Measurements from ENCODE around the gene YWHAH.

YWHAH gene

GRCh38 chr22:31987218-31987617, 42.9 kb downstream of the YWHAH start:
- Histone ChIP-seq H3K4me1 (ENCODE audit: control insufficient read depth, insufficient read depth, low read length) (no peaks in the 10 kb centered on the region), H3K9me3 (ENCODE audit: control insufficient read depth, insufficient read depth, low read length) (no peaks in the 10 kb centered on the region), H3K27me3 (ENCODE audit: control insufficient read depth, insufficient read depth, low read length) (no peaks in the 10 kb centered on the region), H3K9ac (ENCODE audit: low read depth, low read length) (no peak overlapping the region), H3K27ac (ENCODE audit: low read depth, low read length) (no peak overlapping the region), H3K36me3 (ENCODE audit: control insufficient read depth, insufficient read depth, low read length) (no peaks in the 10 kb centered on the region), H3K4me3 (ENCODE audit: low read depth, low read length) (no peak overlapping the region)

- Histone ChIP-seq H3K9me3 (ENCODE audit: control insufficient read depth, insufficient read depth, low read length) (no peaks in the 10 kb centered on the region), H3K27me3 (ENCODE audit: control insufficient read depth, insufficient read depth, low read length) (no peaks in the 10 kb centered on the region), H3K9ac (ENCODE audit: low read depth, low read length) (no peak overlapping the region), H3K4me1 (ENCODE audit: control insufficient read depth, insufficient read depth, low read length) (no peaks in the 10 kb centered on the region), H3K4me3 (ENCODE audit: low read depth, low read length) (no peak overlapping the region), H3K27ac (ENCODE audit: low read depth, low read length) (no peak overlapping the region), H3K36me3 (ENCODE audit: control insufficient read depth, insufficient read depth, low read length) (no peaks in the 10 kb centered on the region)
These were observed 46.9 kb downstream of the YWHAH start for GRCh38 chr22:31991102-31991839.

GRCh38 chr22:31995046-31995445, 50.7 kb downstream of the YWHAH start:
- H3K4me1 ChIP-seq (ENCODE audit: control insufficient read depth, insufficient read depth, low read length), result no peaks in the 10 kb centered on the region
- no peak overlapping the region for H3K27ac ChIP-seq (ENCODE audit: low read depth, low read length)
- H3K4me3 ChIP-seq (ENCODE audit: low read depth, low read length), result no peak overlapping the region
- no peak overlapping the region for H3K9ac ChIP-seq (ENCODE audit: low read depth, low read length)
- no peaks in the 10 kb centered on the region for H3K9me3 ChIP-seq (ENCODE audit: control insufficient read depth, insufficient read depth, low read length)
- H3K36me3 ChIP-seq (ENCODE audit: control insufficient read depth, insufficient read depth, low read length), result no peaks in the 10 kb centered on the region
- no peaks in the 10 kb centered on the region for H3K27me3 ChIP-seq (ENCODE audit: control insufficient read depth, insufficient read depth, low read length)

- Histone ChIP-seq H3K9ac (ENCODE audit: low read depth, low read length) (no peak overlapping the region), H3K27ac (ENCODE audit: low read depth, low read length) (no peak overlapping the region), H3K36me3 (ENCODE audit: control insufficient read depth, insufficient read depth, low read length) (no peaks in the 10 kb centered on the region), H3K4me1 (ENCODE audit: control insufficient read depth, insufficient read depth, low read length) (no peaks in the 10 kb centered on the region), H3K9me3 (ENCODE audit: control insufficient read depth, insufficient read depth, low read length) (no peaks in the 10 kb centered on the region), H3K4me3 (ENCODE audit: low read depth, low read length) (no peak overlapping the region), H3K27me3 (ENCODE audit: control insufficient read depth, insufficient read depth, low read length) (no peaks in the 10 kb centered on the region)
These were observed 51.5 kb downstream of the YWHAH start for GRCh38 chr22:31995807-31996206.

- Histone ChIP-seq H3K9ac (ENCODE audit: low read depth, low read length) (no peak overlapping the region), H3K4me3 (ENCODE audit: low read depth, low read length) (no peak overlapping the region), H3K4me1 (ENCODE audit: control insufficient read depth, insufficient read depth, low read length) (no peaks in the 10 kb centered on the region), H3K27ac (ENCODE audit: low read depth, low read length) (no peak overlapping the region), H3K36me3 (ENCODE audit: control insufficient read depth, insufficient read depth, low read length) (no peaks in the 10 kb centered on the region), H3K9me3 (ENCODE audit: control insufficient read depth, insufficient read depth, low read length) (no peaks in the 10 kb centered on the region), H3K27me3 (ENCODE audit: control insufficient read depth, insufficient read depth, low read length) (no peaks in the 10 kb centered on the region)
These were observed 54.5 kb downstream of the YWHAH start for GRCh38 chr22:31998784-31999385.

GRCh38 chr22:32000181-32000580, 55.8 kb downstream of the YWHAH start:
- no peak overlapping the region for H3K9ac ChIP-seq (ENCODE audit: low read depth, low read length)
- no peaks in the 10 kb centered on the region for H3K9me3 ChIP-seq (ENCODE audit: control insufficient read depth, insufficient read depth, low read length)
- no peak overlapping the region for H3K4me3 ChIP-seq (ENCODE audit: low read depth, low read length)
- no peaks in the 10 kb centered on the region for H3K36me3 ChIP-seq (ENCODE audit: control insufficient read depth, insufficient read depth, low read length)
- H3K27me3 ChIP-seq (ENCODE audit: control insufficient read depth, insufficient read depth, low read length), result no peaks in the 10 kb centered on the region
- H3K27ac ChIP-seq (ENCODE audit: low read depth, low read length), result no peak overlapping the region
- H3K4me1 ChIP-seq (ENCODE audit: control insufficient read depth, insufficient read depth, low read length), result no peaks in the 10 kb centered on the region

GRCh38 chr22:32005453-32005852, 61.1 kb downstream of the YWHAH start:
- H3K27ac ChIP-seq (ENCODE audit: low read depth, low read length), result no peak overlapping the region
- no peak overlapping the region for H3K9ac ChIP-seq (ENCODE audit: low read depth, low read length)
- no peaks in the 10 kb centered on the region for H3K4me1 ChIP-seq (ENCODE audit: control insufficient read depth, insufficient read depth, low read length)
- H3K4me3 ChIP-seq (ENCODE audit: low read depth, low read length), result no peak overlapping the region
- no peaks in the 10 kb centered on the region for H3K27me3 ChIP-seq (ENCODE audit: control insufficient read depth, insufficient read depth, low read length)
- H3K36me3 ChIP-seq (ENCODE audit: control insufficient read depth, insufficient read depth, low read length), result no peaks in the 10 kb centered on the region
- no peaks in the 10 kb centered on the region for H3K9me3 ChIP-seq (ENCODE audit: control insufficient read depth, insufficient read depth, low read length)
